HG03469 (cell line): Measurements from ENCODE around the gene CPNE2.

Experiments used
- ATAC-seq: cut with Tn5 transposase; IDR thresholded peaks from one replicate; pipeline ENCODE4 v1.9.1; 2021; ENCODE audit warnings: mild to moderate bottlenecking, moderate library complexity, moderate number of reproducible peaks; ENCODE audit not compliant: unreplicated experiment

CPNE2 gene

DNA sequence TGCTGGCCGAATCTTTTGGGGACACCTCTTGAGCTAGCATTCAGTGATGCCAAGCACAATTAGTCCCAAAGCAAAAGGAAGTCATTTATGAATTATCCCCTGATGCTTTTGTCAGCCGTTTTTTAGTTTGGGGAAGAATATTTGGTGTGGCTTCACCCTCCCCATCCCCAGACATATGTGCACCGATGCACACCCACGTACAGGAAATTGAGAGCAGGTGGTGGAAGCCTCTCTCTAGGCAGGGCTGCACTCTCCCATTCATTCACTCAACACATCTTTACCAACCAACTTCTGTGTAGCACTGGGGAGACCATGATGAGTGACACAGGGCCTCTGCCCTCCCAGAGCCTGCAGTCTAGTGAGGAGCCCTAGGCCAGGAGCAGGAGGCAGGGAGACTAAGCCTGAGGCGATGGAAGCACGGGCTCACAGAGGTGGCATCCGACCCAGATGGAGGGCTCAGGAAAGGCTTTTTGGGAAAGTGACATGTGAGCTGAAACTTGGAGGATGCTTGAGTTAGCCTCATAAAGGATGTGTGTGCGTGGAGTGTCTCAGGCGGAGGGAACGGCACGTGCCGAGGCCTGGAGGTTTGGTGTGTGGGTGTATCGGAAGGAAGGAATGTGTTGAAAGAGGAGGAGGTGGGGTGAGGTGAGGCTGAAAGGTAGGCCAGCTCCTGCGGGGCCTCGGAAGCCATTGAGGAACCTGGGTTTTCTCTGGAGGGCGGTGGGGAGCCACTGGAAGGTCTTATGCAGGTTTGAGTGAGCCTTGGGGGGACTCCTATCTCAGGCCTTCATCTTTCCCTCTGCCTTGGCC lies 49.6 kb downstream of the CPNE2 start:
- ATAC-seq = peak; percentile 52

GRCh38 chr16:57143149-57143921 lies 51.0 kb downstream of the CPNE2 start:
- ATAC-seq = no peak

GRCh38 chr16:57144027-57144426 lies 51.6 kb downstream of the CPNE2 start:
- ATAC-seq = no peak

- no peak for ATAC-seq
These were observed 53.0 kb downstream of the CPNE2 start for GRCh38 chr16:57145046-57146021.

GRCh38 chr16:57146040-57146647 lies 53.8 kb downstream of the CPNE2 start:
- no peak for ATAC-seq

DNA sequence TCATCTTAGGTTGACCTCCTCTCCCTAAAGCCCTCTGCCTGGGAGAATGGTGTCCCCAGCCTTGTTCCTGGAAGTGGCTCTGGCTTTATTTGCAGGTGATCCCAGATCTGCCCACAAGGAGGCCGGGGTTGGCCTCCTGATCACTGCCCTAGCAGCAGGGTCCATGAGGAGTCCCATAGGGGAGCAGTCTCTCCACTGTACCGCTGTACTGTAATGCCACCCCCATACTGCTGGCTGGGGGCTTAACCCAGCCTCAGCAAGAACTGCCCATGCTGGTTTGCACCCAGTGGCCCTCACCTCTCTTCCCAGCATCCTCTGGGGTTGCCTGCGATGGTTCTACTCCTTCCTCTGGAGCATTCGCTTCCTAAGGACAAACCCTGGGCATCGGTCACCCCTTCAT lies 54.4 kb downstream of the CPNE2 start:
- no peak for ATAC-seq

DNA sequence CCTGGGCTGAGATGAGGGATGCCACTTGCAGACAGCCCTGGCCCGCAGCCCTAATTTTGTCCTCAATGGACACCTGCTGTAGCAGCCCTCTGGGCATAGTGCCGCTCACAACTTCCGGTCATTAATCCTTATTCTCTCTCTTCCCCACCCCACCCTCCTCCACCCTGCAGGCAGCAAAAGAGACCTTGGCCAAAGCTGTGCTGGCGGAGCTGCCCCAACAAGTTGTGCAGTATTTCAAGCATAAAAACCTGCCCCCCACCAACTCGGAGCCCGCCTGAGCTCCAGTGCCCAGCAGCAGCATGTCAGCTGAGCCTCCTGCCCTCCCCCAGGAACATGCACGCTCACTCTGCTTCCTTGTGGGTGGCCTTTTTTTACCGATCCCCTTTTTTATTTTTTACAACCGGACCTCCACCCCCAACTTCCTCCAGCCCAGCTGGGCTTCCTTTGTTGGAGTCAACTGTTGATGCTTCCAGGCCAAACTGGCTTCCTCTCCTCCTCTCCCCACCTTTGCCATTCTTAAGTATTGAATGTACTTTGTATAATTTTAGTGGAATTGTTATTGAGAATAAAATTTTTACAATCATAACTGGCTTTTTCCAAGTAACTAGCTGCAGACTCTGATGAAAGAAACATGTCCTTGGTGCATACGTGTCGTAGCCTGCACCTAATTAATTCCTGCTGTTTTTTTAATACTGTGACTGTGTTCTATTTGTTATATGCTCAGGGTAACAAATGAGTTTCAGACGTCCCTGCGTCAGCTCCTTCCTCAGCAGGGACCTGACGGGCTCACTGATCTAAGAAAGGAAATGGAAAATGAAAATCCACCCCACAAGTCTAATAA lies 55.2 kb downstream of the CPNE2 start:
- ATAC-seq = no peak

GRCh38 chr16:57148481-57148880 lies 56.1 kb downstream of the CPNE2 start:
- no peak for ATAC-seq

DNA sequence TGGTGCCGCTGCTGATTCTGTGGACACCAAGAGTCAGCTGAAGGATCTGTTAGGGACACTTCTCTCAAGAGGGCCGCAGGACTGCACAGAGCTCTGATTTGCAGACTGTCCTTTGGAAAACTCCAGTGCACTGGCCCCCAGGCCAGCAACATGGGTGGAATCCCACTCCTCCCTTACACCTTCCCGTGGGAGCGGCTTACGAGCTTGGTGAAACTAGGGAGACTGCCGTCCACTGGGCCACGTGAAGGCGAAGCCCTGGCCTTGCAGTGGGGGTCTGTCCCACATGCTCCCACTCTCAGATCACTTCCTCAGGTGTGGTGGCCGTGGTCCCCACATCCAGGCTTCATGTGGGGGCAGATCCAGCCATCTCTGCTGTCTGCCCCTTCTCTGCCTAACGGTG lies 57.0 kb downstream of the CPNE2 start:
- ATAC-seq = no peak

GRCh38 chr16:57150682-57151330 lies 58.4 kb downstream of the CPNE2 start:
- no peak for ATAC-seq

- ATAC-seq = no peak
These were observed 59.0 kb downstream of the CPNE2 start for GRCh38 chr16:57151369-57151768.

DNA sequence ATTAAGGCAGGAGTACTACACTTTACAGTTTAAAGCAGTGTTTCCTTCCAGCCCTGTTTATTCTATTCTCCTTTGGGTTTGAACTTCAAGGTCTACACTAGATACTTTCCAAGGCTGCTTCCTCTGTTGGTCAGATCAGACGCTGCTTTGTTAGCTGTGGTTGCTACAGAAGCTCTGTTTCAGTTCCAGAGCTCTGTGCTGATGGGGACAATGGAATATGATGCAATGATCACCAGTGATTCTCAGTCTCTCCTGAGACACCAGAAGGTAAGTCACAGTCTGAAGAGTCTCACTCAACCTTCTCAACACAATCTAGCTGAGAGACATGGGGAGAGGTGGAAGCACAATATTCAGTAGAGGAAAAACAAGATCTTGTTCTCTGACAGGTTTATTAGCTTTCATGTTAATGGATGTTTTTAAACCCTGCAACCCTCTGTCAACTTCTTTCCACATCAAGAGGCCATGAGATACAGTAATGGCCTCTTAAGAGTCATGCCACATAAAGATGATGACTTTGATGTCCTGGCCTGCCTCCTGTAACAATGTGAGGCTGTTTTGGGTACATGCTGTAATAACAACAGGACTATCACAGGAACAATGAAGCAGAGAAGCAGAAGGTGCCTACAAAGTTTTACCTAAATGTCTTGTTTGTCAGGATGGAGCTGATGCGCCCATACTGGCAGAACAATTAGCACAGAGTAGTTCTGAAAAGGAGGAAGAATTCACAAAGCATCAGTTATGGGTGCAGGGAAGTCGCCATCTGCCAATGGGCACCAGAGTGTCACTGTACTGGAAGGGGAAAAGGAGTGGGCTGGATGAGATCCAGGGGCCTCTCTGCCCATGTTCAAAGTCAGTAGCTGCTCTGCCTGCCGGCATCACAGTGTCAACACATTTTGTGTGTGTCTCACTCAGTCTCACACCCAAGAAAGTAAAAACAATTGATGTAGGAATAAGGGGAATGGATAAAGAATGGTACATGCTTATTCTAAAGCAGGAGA lies 60.0 kb downstream of the CPNE2 start:
- ATAC-seq = no peak

DNA sequence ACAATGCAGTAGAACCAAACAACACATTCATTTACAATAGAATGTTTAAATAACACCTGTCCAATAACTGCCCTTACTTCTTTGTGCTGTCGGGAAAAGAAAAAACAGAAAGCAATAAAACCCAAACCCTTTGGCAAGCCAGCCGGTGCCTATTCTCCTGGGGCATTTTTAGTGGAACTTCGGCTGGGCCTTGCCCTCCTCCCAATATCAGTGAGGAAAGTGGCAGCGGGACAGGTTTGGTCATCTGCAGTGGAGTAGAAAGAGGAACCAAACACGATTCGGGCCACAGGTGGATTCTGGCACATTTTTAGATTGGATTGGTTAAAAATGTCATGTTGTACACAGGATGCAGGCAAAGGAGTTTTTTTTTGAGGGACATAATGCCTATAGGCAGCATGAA lies 61.5 kb downstream of the CPNE2 start:
- ATAC-seq = no peak

DNA sequence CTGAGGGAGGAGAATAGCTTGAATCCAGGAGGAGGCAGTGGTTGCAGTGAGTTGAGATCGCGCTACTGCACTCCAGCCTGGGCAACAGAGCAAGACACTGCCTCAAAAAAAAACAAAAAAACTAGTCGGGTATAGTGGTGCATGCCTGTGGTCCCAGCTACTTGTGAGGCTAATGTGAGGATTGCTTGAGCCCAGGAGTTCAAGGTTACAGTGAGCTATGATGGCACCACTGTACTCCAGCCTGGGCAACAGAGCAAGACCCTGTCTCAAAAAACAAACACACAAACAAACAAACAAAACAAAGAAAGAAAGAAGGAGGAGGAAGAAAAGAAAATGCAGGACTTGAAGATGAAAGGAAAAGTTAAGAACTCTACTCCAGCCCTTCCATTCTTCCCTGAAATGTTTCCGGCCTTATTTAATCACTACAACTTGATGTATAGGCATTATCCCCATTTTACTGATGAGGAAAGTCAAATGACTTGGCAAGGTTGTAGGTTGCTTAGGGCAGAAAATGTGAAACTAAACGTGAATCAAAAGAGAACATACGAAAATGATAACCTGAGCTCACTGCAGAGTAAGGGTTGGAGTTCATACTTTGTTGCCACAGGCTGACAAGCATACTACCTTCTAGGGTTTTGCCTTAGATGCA lies 63.4 kb downstream of the CPNE2 start:
- ATAC-seq = no peak

DNA sequence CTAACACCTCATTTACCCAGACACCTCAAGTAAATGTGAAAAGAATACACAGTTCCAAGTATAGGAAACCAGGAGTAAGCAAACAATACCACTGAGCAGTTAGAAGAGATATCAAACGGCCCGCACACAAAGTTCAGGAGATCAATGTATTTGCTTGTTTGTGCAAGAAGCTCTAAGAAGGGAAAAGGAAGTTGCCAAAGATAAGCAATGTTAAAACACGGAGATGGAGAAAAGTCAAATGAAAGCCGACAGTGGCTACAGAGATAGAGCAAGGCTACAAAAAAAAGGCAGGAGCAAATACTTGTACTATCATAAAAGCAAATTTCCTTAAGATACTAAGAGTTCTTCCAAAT lies 63.9 kb downstream of the CPNE2 start:
- ATAC-seq = no peak

DNA sequence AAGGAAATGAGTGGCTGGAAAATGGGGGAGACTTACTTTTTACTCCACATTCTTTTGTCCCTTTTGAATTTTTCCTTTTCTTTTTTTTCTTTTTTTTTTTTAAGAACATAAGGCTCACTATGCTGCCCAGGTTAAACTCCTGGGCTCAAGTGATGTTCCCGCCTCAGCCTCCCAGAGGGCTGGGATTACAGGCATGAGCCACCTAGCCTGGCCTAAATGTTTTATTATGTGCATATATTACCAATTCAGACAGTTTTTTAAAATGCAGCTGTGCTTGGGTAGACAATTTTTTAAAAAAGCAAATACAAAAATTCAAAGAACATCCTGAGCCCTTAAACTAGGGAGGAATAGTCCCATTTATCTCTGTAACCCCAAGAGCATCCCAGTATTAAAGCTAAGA lies 65.2 kb downstream of the CPNE2 start:
- no peak for ATAC-seq

DNA sequence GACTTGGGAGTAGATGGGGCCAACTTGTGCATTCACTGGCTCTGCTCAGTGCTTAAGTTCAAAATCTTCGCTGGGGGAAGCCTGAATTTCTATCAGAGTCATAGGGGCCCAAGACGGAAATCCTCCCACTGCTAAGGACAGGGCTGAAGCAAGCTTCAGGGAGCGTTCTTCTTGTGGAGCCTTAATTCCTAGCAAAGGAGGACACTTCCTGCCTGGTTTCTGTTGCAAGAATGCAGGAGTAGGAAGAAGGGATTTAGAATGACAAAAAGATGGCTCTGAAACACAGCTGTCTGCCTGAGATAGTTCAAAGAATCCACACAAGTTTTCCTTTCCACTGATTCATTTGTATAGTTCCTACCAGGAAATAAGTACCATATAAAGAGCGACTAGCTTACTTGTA lies 67.1 kb downstream of the CPNE2 start:
- ATAC-seq = no peak

GRCh38 chr16:57163842-57164241 lies 71.5 kb downstream of the CPNE2 start:
- no peak for ATAC-seq
